ENCODE measurements around the gene MSH5. TPM values are rescaled to one million over a fixed set of nuclear protein-coding genes. Genes with fewer than 3 reads are reported as not detected.

MSH5 gene
- total and polyA plus RNA-seq, 9 of the 15 experiments (the other 6 are each of a cell fraction or from before 2014, with no cell fraction given) = 12.5 to 104 (median 46.6) TPM

DNA sequence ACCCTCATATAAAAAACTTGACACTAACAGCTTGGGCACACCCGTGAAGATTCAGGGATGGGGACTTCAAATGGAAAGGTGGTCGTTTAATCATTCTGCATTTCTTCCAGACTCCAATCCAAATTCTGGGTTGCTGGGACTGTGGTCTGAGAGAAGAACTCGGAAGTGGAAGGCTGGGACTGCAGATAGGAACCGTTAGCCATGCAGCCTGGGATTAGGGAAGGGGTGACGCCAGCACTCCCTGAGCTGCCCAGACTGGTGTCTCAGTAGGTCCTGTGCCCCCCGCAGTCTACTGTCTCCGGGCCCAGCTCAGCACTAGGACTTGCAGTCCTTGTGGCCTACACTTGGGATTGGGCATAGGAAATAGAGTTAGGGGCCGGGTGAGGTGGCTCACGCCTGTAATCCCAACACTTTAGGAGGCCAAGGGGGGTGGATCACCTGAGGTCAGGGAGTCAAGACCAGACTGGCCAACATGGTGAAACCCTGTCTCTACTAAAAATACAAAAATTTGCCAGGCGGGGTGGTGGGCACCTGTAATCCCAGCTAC lies 3.0 kb upstream of the MSH5 start (continued):
- no peak for TF ChIP-seq ZNF41 (CRISPR knock-in tag; conservative IDR thresholded peaks at IDR 0.05)
- TF ChIP-seq FOSL1 (tag; conservative IDR thresholded peaks at IDR 0.05) = no peak
- TF ChIP-seq, protein P1, sequence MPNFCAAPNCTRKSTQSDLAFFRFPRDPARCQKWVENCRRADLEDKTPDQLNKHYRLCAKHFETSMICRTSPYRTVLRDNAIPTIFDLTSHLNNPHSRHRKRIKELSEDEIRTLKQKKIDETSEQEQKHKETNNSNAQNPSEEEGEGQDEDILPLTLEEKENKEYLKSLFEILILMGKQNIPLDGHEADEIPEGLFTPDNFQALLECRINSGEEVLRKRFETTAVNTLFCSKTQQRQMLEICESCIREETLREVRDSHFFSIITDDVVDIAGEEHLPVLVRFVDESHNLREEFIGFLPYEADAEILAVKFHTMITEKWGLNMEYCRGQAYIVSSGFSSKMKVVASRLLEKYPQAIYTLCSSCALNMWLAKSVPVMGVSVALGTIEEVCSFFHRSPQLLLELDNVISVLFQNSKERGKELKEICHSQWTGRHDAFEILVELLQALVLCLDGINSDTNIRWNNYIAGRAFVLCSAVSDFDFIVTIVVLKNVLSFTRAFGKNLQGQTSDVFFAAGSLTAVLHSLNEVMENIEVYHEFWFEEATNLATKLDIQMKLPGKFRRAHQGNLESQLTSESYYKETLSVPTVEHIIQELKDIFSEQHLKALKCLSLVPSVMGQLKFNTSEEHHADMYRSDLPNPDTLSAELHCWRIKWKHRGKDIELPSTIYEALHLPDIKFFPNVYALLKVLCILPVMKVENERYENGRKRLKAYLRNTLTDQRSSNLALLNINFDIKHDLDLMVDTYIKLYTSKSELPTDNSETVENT (CRISPR knock-in tag; IDR thresholded peaks at IDR 0.05) = peak; percentile 77; the same call in 1 of the 2 replicates
- no peak for TF ChIP-seq ZNF696 (CRISPR knock-in tag; conservative IDR thresholded peaks at IDR 0.05)
- no peak for TF ChIP-seq NCOA1 (IDR thresholded peaks at IDR 0.05; ENCODE audit: low read depth)
- no peak for TF ChIP-seq ZNF586 (CRISPR knock-in tag; conservative IDR thresholded peaks at IDR 0.05)
- TF ChIP-seq FOS (IDR thresholded peaks at IDR 0.05; ENCODE audit: extremely low read depth, insufficient read length) = no peak
- TF ChIP-seq, protein P2, sequence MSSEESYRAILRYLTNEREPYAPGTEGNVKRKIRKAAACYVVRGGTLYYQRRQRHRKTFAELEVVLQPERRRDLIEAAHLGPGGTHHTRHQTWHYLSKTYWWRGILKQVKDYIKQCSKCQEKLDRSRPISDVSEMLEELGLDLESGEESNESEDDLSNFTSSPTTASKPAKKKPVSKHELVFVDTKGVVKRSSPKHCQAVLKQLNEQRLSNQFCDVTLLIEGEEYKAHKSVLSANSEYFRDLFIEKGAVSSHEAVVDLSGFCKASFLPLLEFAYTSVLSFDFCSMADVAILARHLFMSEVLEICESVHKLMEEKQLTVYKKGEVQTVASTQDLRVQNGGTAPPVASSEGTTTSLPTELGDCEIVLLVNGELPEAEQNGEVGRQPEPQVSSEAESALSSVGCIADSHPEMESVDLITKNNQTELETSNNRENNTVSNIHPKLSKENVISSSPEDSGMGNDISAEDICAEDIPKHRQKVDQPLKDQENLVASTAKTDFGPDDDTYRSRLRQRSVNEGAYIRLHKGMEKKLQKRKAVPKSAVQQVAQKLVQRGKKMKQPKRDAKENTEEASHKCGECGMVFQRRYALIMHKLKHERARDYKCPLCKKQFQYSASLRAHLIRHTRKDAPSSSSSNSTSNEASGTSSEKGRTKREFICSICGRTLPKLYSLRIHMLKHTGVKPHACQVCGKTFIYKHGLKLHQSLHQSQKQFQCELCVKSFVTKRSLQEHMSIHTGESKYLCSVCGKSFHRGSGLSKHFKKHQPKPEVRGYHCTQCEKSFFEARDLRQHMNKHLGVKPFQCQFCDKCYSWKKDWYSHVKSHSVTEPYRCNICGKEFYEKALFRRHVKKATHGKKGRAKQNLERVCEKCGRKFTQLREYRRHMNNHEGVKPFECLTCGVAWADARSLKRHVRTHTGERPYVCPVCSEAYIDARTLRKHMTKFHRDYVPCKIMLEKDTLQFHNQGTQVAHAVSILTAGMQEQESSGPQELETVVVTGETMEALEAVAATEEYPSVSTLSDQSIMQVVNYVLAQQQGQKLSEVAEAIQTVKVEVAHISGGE (CRISPR knock-in tag; IDR thresholded peaks at IDR 0.05) = no peak
- TF ChIP-seq FOXA1 (IDR thresholded peaks at IDR 0.05; ENCODE audit: borderline replicate concordance) = no peak
- peak; percentile 62 for TF ChIP-seq ZBTB17 (CRISPR knock-in tag; IDR thresholded peaks at IDR 0.05)
- TF ChIP-seq, protein P3, sequence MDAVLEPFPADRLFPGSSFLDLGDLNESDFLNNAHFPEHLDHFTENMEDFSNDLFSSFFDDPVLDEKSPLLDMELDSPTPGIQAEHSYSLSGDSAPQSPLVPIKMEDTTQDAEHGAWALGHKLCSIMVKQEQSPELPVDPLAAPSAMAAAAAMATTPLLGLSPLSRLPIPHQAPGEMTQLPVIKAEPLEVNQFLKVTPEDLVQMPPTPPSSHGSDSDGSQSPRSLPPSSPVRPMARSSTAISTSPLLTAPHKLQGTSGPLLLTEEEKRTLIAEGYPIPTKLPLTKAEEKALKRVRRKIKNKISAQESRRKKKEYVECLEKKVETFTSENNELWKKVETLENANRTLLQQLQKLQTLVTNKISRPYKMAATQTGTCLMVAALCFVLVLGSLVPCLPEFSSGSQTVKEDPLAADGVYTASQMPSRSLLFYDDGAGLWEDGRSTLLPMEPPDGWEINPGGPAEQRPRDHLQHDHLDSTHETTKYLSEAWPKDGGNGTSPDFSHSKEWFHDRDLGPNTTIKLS (IDR thresholded peaks at IDR 0.05; ENCODE audit: borderline replicate concordance, low read depth) = no peak
- peak; percentile 6; the same call in 1 of the 2 replicates for TF ChIP-seq SMAD4 (CRISPR knock-in tag; conservative IDR thresholded peaks at IDR 0.05)
- TF ChIP-seq, protein P4, sequence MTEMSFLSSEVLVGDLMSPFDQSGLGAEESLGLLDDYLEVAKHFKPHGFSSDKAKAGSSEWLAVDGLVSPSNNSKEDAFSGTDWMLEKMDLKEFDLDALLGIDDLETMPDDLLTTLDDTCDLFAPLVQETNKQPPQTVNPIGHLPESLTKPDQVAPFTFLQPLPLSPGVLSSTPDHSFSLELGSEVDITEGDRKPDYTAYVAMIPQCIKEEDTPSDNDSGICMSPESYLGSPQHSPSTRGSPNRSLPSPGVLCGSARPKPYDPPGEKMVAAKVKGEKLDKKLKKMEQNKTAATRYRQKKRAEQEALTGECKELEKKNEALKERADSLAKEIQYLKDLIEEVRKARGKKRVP (CRISPR knock-in tag; IDR thresholded peaks at IDR 0.05) = peak; percentile 35
- TF ChIP-seq SIRT6 (IDR thresholded peaks at IDR 0.05; ENCODE audit: low read depth, low read length) = no peak
- TF ChIP-seq, protein P5, sequence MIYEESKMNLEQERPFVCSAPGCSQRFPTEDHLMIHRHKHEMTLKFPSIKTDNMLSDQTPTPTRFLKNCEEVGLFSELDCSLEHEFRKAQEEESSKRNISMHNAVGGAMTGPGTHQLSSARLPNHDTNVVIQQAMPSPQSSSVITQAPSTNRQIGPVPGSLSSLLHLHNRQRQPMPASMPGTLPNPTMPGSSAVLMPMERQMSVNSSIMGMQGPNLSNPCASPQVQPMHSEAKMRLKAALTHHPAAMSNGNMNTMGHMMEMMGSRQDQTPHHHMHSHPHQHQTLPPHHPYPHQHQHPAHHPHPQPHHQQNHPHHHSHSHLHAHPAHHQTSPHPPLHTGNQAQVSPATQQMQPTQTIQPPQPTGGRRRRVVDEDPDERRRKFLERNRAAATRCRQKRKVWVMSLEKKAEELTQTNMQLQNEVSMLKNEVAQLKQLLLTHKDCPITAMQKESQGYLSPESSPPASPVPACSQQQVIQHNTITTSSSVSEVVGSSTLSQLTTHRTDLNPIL (CRISPR knock-in tag; IDR thresholded peaks at IDR 0.05) = no peak
- TF ChIP-seq, protein P6, sequence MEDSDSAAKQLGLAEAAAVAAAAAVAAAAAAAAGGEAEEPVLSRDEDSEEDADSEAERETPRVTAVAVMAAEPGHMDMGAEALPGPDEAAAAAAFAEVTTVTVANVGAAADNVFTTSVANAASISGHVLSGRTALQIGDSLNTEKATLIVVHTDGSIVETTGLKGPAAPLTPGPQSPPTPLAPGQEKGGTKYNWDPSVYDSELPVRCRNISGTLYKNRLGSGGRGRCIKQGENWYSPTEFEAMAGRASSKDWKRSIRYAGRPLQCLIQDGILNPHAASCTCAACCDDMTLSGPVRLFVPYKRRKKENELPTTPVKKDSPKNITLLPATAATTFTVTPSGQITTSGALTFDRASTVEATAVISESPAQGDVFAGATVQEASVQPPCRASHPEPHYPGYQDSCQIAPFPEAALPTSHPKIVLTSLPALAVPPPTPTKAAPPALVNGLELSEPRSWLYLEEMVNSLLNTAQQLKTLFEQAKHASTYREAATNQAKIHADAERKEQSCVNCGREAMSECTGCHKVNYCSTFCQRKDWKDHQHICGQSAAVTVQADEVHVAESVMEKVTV (CRISPR knock-in tag; IDR thresholded peaks at IDR 0.05) = no peak
